Measurements from ENCODE around the gene SNRPA. TPM values are rescaled to one million over a fixed set of nuclear protein-coding genes. Genes with fewer than 3 reads are reported as not detected.

Gene SNRPA
- total RNA-seq, 4 donors from 2014 or later, result 12.8 to 70.2 (median 19.0) TPM

GRCh38 chr19:40713939-40714338, 37.1 kb upstream of the SNRPA start:
- Histone ChIP-seq H3K4me3 (no peak overlapping the region), H3K36me3 (no peaks in the 10 kb centered on the region), H3K27me3 (no peaks in the 10 kb centered on the region), H3K9me3 (no peaks in the 10 kb centered on the region), H3K4me1 (no peaks in the 10 kb centered on the region), H3K27ac (peak overlapping the region; percentile 98 to 99)
- TF ChIP-seq, protein P1, sequence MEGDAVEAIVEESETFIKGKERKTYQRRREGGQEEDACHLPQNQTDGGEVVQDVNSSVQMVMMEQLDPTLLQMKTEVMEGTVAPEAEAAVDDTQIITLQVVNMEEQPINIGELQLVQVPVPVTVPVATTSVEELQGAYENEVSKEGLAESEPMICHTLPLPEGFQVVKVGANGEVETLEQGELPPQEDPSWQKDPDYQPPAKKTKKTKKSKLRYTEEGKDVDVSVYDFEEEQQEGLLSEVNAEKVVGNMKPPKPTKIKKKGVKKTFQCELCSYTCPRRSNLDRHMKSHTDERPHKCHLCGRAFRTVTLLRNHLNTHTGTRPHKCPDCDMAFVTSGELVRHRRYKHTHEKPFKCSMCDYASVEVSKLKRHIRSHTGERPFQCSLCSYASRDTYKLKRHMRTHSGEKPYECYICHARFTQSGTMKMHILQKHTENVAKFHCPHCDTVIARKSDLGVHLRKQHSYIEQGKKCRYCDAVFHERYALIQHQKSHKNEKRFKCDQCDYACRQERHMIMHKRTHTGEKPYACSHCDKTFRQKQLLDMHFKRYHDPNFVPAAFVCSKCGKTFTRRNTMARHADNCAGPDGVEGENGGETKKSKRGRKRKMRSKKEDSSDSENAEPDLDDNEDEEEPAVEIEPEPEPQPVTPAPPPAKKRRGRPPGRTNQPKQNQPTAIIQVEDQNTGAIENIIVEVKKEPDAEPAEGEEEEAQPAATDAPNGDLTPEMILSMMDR (IDR thresholded peaks at IDR 0.05), result no peak
- TF ChIP-seq POLR2A (IDR thresholded peaks at IDR 0.05), result no peak
- intact Hi-C loops (cut with DNase I; ENCODE audit: low total_unique reads), result no loop called here
- no peak for DNase-seq

DNA sequence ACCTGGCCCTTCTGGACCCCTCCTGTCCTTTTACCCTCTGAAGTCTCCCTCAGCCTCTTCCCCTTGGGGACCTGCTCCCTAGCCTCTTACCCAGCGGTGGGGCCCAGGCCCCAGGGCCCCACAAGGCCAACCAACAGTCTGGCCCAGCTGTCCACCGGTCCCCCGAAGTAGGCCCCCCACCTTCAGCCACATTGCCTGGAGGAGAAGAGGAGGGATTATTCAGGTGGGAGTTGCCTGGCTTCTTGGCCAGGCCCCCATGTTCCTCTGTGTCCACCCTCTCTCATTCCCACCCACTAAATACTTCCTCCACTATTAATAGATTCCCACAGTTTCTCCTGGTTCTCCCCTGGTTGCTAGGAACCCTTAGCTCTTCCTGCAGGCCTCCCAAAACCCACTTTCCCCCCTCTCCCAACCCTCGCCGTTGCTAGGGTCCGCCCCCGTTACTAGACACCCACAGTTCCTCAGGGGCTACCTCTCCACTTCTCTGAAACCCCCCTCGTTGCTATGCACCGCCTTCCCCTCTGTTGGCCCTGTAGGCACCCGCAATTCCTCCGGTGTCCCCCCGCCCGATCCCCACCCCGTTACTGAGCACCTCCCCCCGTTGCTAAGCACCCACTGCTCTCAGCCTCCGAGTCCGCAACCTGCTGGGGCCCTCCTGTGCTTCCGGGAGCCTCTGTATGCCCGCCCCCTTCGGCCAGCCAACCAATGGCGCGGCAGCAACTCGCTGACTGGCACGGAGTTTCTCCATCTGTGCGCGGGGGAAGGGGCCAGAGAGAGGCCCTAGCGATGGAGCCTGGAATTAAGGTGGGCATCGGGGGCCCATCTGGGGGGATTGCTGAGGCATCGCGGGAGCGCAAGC, 36.3 kb upstream of the SNRPA start:
- no peaks in the 10 kb centered on the region for H3K9me3 ChIP-seq
- no peaks in the 10 kb centered on the region for H3K36me3 ChIP-seq
- TF ChIP-seq, protein P1 (IDR thresholded peaks at IDR 0.05), result no peak
- TF ChIP-seq POLR2A (IDR thresholded peaks at IDR 0.05), result peak in 1 of 2 donors; percentile 3
- H3K4me1 ChIP-seq, result no peaks in the 10 kb centered on the region
- peak; percentile 95 to 97 for DNase-seq
- H3K4me3 ChIP-seq, result peak overlapping the region; percentile 42 to 68
- intact Hi-C loops (cut with DNase I; ENCODE audit: low total_unique reads), result no loop called here
- peak overlapping the region; percentile 98 to 99 for H3K27ac ChIP-seq
- no peaks in the 10 kb centered on the region for H3K27me3 ChIP-seq

- intact Hi-C loops (cut with DNase I; ENCODE audit: low total_unique reads), result no loop called here
- peak in 1 of 2 donors; percentile 89 for DNase-seq
- Histone ChIP-seq H3K27me3 (no peaks in the 10 kb centered on the region), H3K9me3 (no peaks in the 10 kb centered on the region), H3K4me1 (peaks cover 0 to 3% of the 10 kb centered on the region in 2 donors), H3K4me3 (peak overlapping the region; percentile 68 to 71), H3K36me3 (no peaks in the 10 kb centered on the region), H3K27ac (peak overlapping the region; percentile 98 to 99)
- TF ChIP-seq POLR2A (IDR thresholded peaks at IDR 0.05), result no peak
- TF ChIP-seq, protein P1 (IDR thresholded peaks at IDR 0.05), result no peak
These were observed 34.9 kb upstream of the SNRPA start for GRCh38 chr19:40716031-40716481.

GRCh38 chr19:40716482-40717324, 34.3 kb upstream of the SNRPA start, which contains the start of the genes COQ8B and ITPKC:
TSS of gene COQ8B (minus strand) at chr19:40716886. CDS start at chr19:40714632, 2,254 bp downstream.
TSS of gene ITPKC (plus strand) at chr19:40717112. CDS start at chr19:40717136, 24 bp downstream.
- peaks cover 4 to 8% of the 10 kb centered on the region in 2 donors for H3K4me1 ChIP-seq
- H3K36me3 ChIP-seq, result no peaks in the 10 kb centered on the region
- peak within 1 kb of the TSS; percentile 68 to 71 for H3K4me3 ChIP-seq
- TF ChIP-seq POLR2A (IDR thresholded peaks at IDR 0.05), result peak; percentile 75 to 91
- TF ChIP-seq, protein P1 (IDR thresholded peaks at IDR 0.05), result peak in 3 of 4 experiments; percentile 15 to 65 (median 38)
- H3K9me3 ChIP-seq, result no peaks in the 10 kb centered on the region
- DNase-seq, result peak; percentile 100
- H3K27ac ChIP-seq, result peak within 1 kb of the TSS; percentile 98 to 99
- no peaks in the 10 kb centered on the region for H3K27me3 ChIP-seq
- intact Hi-C loops (cut with DNase I; ENCODE audit: low total_unique reads), result no loop called here

Data from uterus (tissue), 4 donors.